HepG2 (cell line): ENCODE results near the gene DNAJC30. TPM values are rescaled to one million over a fixed set of nuclear protein-coding genes. Genes with fewer than 3 reads are reported as not detected.

Experiments used
- ATAC-seq: fragments of 200-7000 bp; cut with Tn5 transposase; 3 replicates; pipeline ENCODE4 v1.9.1; 2020; ENCODE audit warnings: mild to moderate bottlenecking, moderate library complexity
- Bru-seq: library from RNA; stranded (reverse); fragments of 400-500 nt; gene quantifications from one replicate; lab custom pipeline; 2021; lab: Mats Ljungman, UMichigan
- BruChase-seq, 2 experiments: library from RNA; stranded (reverse); fragments of 400-500 nt; gene quantifications; one replicate each; lab custom pipeline; 2021; lab: Mats Ljungman, UMichigan
- BruUV-seq: library from RNA; stranded (reverse); fragments of 400-500 nt; replicated peaks from 2 replicates; lab custom pipeline; 2021; lab: Mats Ljungman, UMichigan
- CTCF ChIA-PET: fragments of 300-600 bp; formaldehyde crosslinking; extraction: SDS; loops from one replicate; lab custom pipeline; 2021; ENCODE audit warnings: low total read pairs, inconsistent platforms, low intra/inter-chr PET ratio; lab: Yijun Ruan, JAX
- POLR2A ChIA-PET: fragments of 350-600 bp; sonication (Branson Sonifier 250); formaldehyde crosslinking; loops from one replicate; lab custom pipeline; 2020; ENCODE audit warnings: antibody characterized with exemption, inconsistent platforms; lab: Yijun Ruan, JAX
- DNase-seq: peaks from one replicate; pipeline ENCODE4 v3.0.0-alpha.2; 2015; ENCODE audit warnings: low spot score
- FAIRE-seq: peaks from 3 replicates; lab custom pipeline; 2011; peaks lifted over from hg19 to GRCh38; lab: Jason Lieb, UNC
- H2AFZ ChIP-seq: one replicate; pipeline ENCODE4 v1.6.1; 2011; ENCODE audit warnings: low read length, inconsistent platforms
- H3K27ac ChIP-seq: fragments of 300-600 bp; 3 replicates; pipeline ENCODE4 v1.8.0; 2011; ENCODE audit warnings: mixed run types, mild to moderate bottlenecking, mixed read lengths, low read length, inconsistent platforms; ENCODE audit not compliant: insufficient read depth; ENCODE audit errors: extremely low read length
- H3K27me3 ChIP-seq, 2 experiments: fragments of 200-600 bp in 1 of 2; 2 replicates in 1 of 2; 3 replicates in 1 of 2; pipeline versions ENCODE4 v1.6.0 to v1.8.0; 2011; ENCODE audit warnings: low read length in 2 of 2, mild to moderate bottlenecking in 2 of 2, moderate library complexity in 2 of 2, inconsistent platforms in 1 of 2; ENCODE audit not compliant: insufficient read depth in 2 of 2, control insufficient read depth in 1 of 2
- H3K36me3 ChIP-seq, 2 experiments: fragments of 200-600 bp in 1 of 2; replicated peaks in 1 of 2; 2 replicates in 1 of 2; 3 replicates in 1 of 2; pipeline versions ENCODE4 v1.5.1 to v1.8.0; 2011; ENCODE audit warnings: low read length in 2 of 2, inconsistent platforms in 1 of 2; ENCODE audit not compliant: insufficient read depth in 2 of 2, control insufficient read depth in 1 of 2
- H3K4me1 ChIP-seq: 2 replicates; pipeline ENCODE4 v1.5.1; 2012; ENCODE audit warnings: low read length, inconsistent platforms; ENCODE audit not compliant: insufficient read depth
- H3K4me2 ChIP-seq: 2 replicates; pipeline ENCODE4 v1.6.0; 2011; ENCODE audit warnings: low read depth, low read length, inconsistent platforms
- H3K4me3 ChIP-seq, 3 experiments: fragments of 200-600 bp in 1 of 3; sonication (generic), shearing (Covaris generic) in 1 of 3; replicated peaks in 1 of 3; 2 replicates each; pipeline ENCODE4 v1.5.1; 2011 to 2016; ENCODE audit warnings: low read length in 3 of 3, inconsistent platforms in 2 of 3, low read depth in 2 of 3, mild to moderate bottlenecking in 2 of 3, control low read depth in 1 of 3, mixed read lengths in 1 of 3; ENCODE audit not compliant: insufficient read depth in 1 of 3
- H3K79me2 ChIP-seq: one replicate; pipeline ENCODE4 v1.6.1; 2011; ENCODE audit warnings: low read length, inconsistent platforms; ENCODE audit not compliant: insufficient read depth
- H3K9ac ChIP-seq: 2 replicates; pipeline ENCODE4 v1.6.0; 2011; ENCODE audit warnings: mild to moderate bottlenecking, low read depth, low read length, inconsistent platforms; ENCODE audit not compliant: insufficient read depth
- H3K9me3 ChIP-seq: 2 replicates; pipeline ENCODE4 v1.5.1; 2012; ENCODE audit warnings: mild to moderate bottlenecking, low read length
- H4K20me1 ChIP-seq: 2 replicates; pipeline ENCODE4 v1.6.0; 2011; ENCODE audit warnings: inconsistent platforms, mild to moderate bottlenecking, low read length, moderate library complexity; ENCODE audit not compliant: insufficient read depth
- HCFC1 ChIP-seq: fragments of 150-350 bp; IDR thresholded peaks from 2 replicates; pipeline ENCODE4 v1.6.1; 2014; ENCODE audit warnings: low read depth, low read length
- HNF4A ChIP-seq: sonication (generic); formaldehyde crosslinking; IDR thresholded peaks from 2 replicates; pipeline ENCODE4 v1.4.0; 2020; ENCODE audit warnings: missing genetic modification reagents
- IKZF1 ChIP-seq: fragments of 450-650 bp; IDR thresholded peaks from 2 replicates; pipeline ENCODE4 v1.7.1; 2016
- KMT2B ChIP-seq: IDR thresholded peaks from 2 replicates; pipeline ENCODE4 v1.6.1; 2016; ENCODE audit warnings: missing genetic modification reagents, missing compliant biosample characterization
- MBD4 ChIP-seq: IDR thresholded peaks from 2 replicates; pipeline ENCODE4 v1.6.1; 2012; ENCODE audit warnings: low read length, inconsistent platforms, borderline replicate concordance
- SATB2 ChIP-seq: sonication (generic); formaldehyde crosslinking; IDR thresholded peaks from 2 replicates; pipeline ENCODE4 v1.5.0; 2020; ENCODE audit warnings: missing genetic modification reagents
- SIN3B ChIP-seq: fragments of 150-350 bp; IDR thresholded peaks from 2 replicates; pipeline ENCODE4 v1.6.1; 2014; ENCODE audit warnings: low read length
- ZFAT ChIP-seq: sonication (generic); formaldehyde crosslinking; conservative IDR thresholded peaks from 2 replicates; pipeline ENCODE4 v1.8.1; 2023; ENCODE audit warnings: missing genetic modification reagents, inconsistent platforms
- ZNF282 ChIP-seq: fragments of 450-650 bp; IDR thresholded peaks from 2 replicates; pipeline ENCODE4 v1.6.1; 2018; ENCODE audit not compliant: partially characterized antibody
- ZNF543 ChIP-seq: sonication (generic); formaldehyde crosslinking; IDR thresholded peaks from 2 replicates; pipeline ENCODE4 v1.4.0; 2020; ENCODE audit warnings: mild to moderate bottlenecking, missing genetic modification reagents
- ZNF563 ChIP-seq: sonication (generic); formaldehyde crosslinking; IDR thresholded peaks from 2 replicates; pipeline ENCODE4 v1.8.0; 2022; ENCODE audit warnings: mild to moderate bottlenecking, moderate library complexity, missing genetic modification reagents
- WGBS: methylation state at CpG from one replicate; pipeline ENCODE4 v1.1.6; 2017; ENCODE audit warnings: low lambda C conversion rate; 5-methylcytosine and 5-hydroxymethylcytosine counted together
- in situ Hi-C: cut with HindIII; loops from 2 replicates; pipeline ENCODE4 v1.10.0; 2017; ENCODE audit warnings: low pct_unique_long_range_greater_than_20kb; ENCODE audit not compliant: extremely low pct_ligation_motif_present
- intact Hi-C: fragments of 100-400 bp; cut with micrococcal nuclease; formaldehyde crosslinking; loops from one replicate; pipeline ENCODE4 v1.10.0; 2022; ENCODE audit not compliant: unreplicated experiment
- long read RNA-seq, 2 experiments: library from RNA in 1 of 2; library from polyadenylated mRNA in 1 of 2; stranded (forward) in 1 of 2; unstranded in 1 of 2; transcript quantifications; one replicate each; pipeline ENCODE4 v2.0.0, GENCODE V29; 2019 to 2022
- polyA minus RNA-seq, 3 experiments: library from RNA; depleted of rRNA, polyadenylated mRNA; stranded (reverse); fragments of >200 nt; gene quantifications; 2 replicates each; pipeline ENCODE4 v1.2.3, GENCODE V29; 2011; ENCODE audit warnings: low replicate concordance in 1 of 3
- polyA plus RNA-seq, 8 experiments: library from polyadenylated mRNA; depleted of rRNA in 3 of 8; stranded (reverse) in 7 of 8; unstranded in 1 of 8; fragments of >200 nt; fragmentation: Illumina TruSeq in 4 of 8; extraction: Trizol in 4 of 8; gene quantifications; 2 replicates each; pipeline versions ENCODE4 v1.2.1 to v1.2.3, GENCODE V29; 2011 to 2016; ENCODE audit warnings: low read depth in 4 of 8, missing spikeins in 1 of 8, mixed read lengths in 1 of 8; ENCODE audit not compliant: insufficient read depth in 1 of 8
- total RNA-seq, 5 experiments: library from RNA; depleted of rRNA; stranded (reverse); fragments of >200 nt; fragmentation: Illumina TruSeq; extraction: Trizol; gene quantifications; 2 replicates each; pipeline ENCODE4 v1.2.3, GENCODE V29; 2016; ENCODE audit warnings: low read depth in 1 of 5
- TF ChIP-seq, protein P1 (sequence below): sonication (generic); formaldehyde crosslinking; IDR thresholded peaks from 2 replicates; pipeline ENCODE4 v1.5.0; 2020; ENCODE audit warnings: mild to moderate bottlenecking, missing genetic modification reagents
- TF ChIP-seq, protein P2 (sequence below): sonication (generic); formaldehyde crosslinking; IDR thresholded peaks from 2 replicates; pipeline ENCODE4 v1.5.0; 2020; ENCODE audit warnings: mild to moderate bottlenecking, missing genetic modification reagents

Gene DNAJC30
- total RNA-seq (2016; rRNA removed; fragmentation: Illumina TruSeq; extraction: Trizol) (3.0 and 3.3 TPM in 2 replicates), polyA plus RNA-seq (2011; rRNA removed) (3.5 and 3.8 TPM in 2 replicates), polyA minus RNA-seq (2011; rRNA and poly(A)+ RNA removed; ENCODE audit: low replicate concordance) (8.4 and 10.1 TPM in 2 replicates), Bru-seq, nascent RNA (percentile 81 among the genes with signal in this experiment), BruChase-seq, experiment 1, labeled RNA remaining after a 6-hour chase (percentile 60 among the genes with signal in this experiment), BruChase-seq, experiment 2, labeled RNA remaining after a 2-hour chase (percentile 67 among the genes with signal in this experiment)
- 1.3 TPM in 2 replicates for total RNA-seq (2016; cell fraction: cytosol; rRNA removed; fragmentation: Illumina TruSeq; extraction: Trizol; ENCODE audit: low read depth)
- 2.7 and 3.2 TPM in 2 replicates for total RNA-seq (2016; cell fraction: insoluble cytoplasmic fraction; rRNA removed; fragmentation: Illumina TruSeq; extraction: Trizol)
- 2.5 and 2.7 TPM in 2 replicates for total RNA-seq (2016; cell fraction: membrane; rRNA removed; fragmentation: Illumina TruSeq; extraction: Trizol)
- total RNA-seq (2016; cell fraction: nucleus; rRNA removed; fragmentation: Illumina TruSeq; extraction: Trizol): 2.6 and 2.8 TPM in 2 replicates
- 3.7 and 5.6 TPM in 2 replicates for polyA plus RNA-seq (2011; cell fraction: cytosol; rRNA removed)
- polyA plus RNA-seq (2011; cell fraction: nucleus; rRNA removed): 3.5 and 4.4 TPM in 2 replicates
- polyA plus RNA-seq (2012): 2.0 and 4.5 TPM in 2 replicates
- 1.9 and 2.1 TPM in 2 replicates for polyA plus RNA-seq (2016; cell fraction: cytosol; fragmentation: Illumina TruSeq; extraction: Trizol; ENCODE audit: low read depth)
- polyA plus RNA-seq (2016; cell fraction: insoluble cytoplasmic fraction; fragmentation: Illumina TruSeq; extraction: Trizol; ENCODE audit: low read depth): 7.7 and 7.8 TPM in 2 replicates
- polyA plus RNA-seq (2016; cell fraction: membrane; fragmentation: Illumina TruSeq; extraction: Trizol; ENCODE audit: low read depth): 3.1 and 3.6 TPM in 2 replicates
- 5.6 and 6.4 TPM in 2 replicates for polyA plus RNA-seq (2016; cell fraction: nucleus; fragmentation: Illumina TruSeq; extraction: Trizol; ENCODE audit: insufficient read depth, low read depth)
- 2.0 and 3.3 TPM in 2 replicates for polyA minus RNA-seq (2011; cell fraction: cytosol; rRNA and poly(A)+ RNA removed)
- 7.7 and 9.3 TPM in 2 replicates for polyA minus RNA-seq (2011; cell fraction: nucleus; rRNA and poly(A)+ RNA removed)
- long read RNA-seq, experiment 1, transcript DNAJC30-201 (1 exons, 2,485 nt): major isoform, 33 of 33 reads
- long read RNA-seq, experiment 1, partial matches to known transcripts: 0 of 33 reads
- long read RNA-seq, experiment 1, other reads (novel, unspliced or antisense): 0 of 33 reads
- long read RNA-seq, experiment 2, transcript DNAJC30-201 (1 exons, 2,485 nt): major isoform, 51 of 51 reads
- long read RNA-seq, experiment 2, partial matches to known transcripts: 0 of 51 reads
- long read RNA-seq, experiment 2, other reads (novel, unspliced or antisense): 0 of 51 reads

DNA sequence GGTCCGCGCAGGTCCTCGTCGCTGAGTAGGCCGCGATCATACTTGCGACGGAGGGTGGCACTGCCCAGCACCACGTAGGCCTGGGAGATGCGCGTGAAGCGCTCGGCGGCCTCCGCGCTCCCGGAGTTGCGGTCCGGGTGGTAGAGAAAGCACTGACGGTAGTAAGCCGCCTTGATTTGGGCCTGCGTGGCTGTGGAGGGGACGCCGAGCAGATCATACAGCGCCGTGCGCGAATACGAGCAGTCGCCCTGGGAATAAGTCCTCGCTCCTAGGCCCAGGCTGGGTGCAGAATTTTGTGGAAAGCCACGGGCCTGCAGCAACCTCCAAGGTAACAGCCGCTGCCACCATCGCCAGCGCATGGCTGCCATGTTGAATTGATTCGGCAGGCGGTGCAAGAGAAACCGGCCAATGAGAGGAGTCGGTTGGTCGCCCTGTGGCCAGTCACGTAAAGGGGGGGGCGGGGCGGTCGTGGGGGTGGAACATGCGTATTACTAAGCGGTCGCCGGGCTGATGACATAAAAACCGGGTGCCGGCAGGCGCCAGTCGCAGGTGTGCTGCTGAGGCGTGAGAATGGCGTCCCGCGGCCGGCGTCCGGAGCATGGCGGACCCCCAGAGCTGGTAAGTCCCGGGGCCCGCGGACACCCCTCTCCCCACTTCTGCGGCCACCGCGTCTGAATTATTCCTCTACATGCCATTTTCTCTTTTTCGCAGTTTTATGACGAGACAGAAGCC lies at the start of gene DNAJC30, which contains the start of gene BUD23:
Gene DNAJC30 (minus strand): TSS at position 398 of the 732 bp plus-strand sequence. CDS start 30 bp downstream, at position 368.
Gene BUD23 (plus strand): TSS at position 542 of the 732 bp plus-strand sequence. CDS start 29 bp downstream, at position 571.
- H3K27ac ChIP-seq: peak within 1 kb of the TSS; percentile 75
- WGBS: 0% methylated on average over 14 of the region's 68 CpGs
- H4K20me1 ChIP-seq: no peaks in the 10 kb centered on the region
- H2AFZ ChIP-seq: no peak within 1 kb of the TSS
- CTCF ChIA-PET: no interaction called here
- DNase-seq: peak; percentile 91
- H3K36me3 ChIP-seq: peaks cover 7 to 22% of the 10 kb centered on the region in 2 experiments
- intact Hi-C loops: loop anchor here (2.0 to 5.0 kb wide), 2 partner anchors 16 to 34 kb away; partner anchors contain the start of genes STX1A and VPS37D
- in situ Hi-C loops: no loop called here
- peak; percentile 68 for FAIRE-seq
- H3K27me3 ChIP-seq: no peaks in the 10 kb centered on the region; a peak in 1 of 5 replicates
- peak; percentile 92 for ATAC-seq
- peak within 1 kb of the TSS; percentile 86 for H3K9ac ChIP-seq
- H3K4me2 ChIP-seq: peak within 1 kb of the TSS; percentile 80
- no TSS peak for BruUV-seq
- H3K79me2 ChIP-seq: peaks cover 52% of the 10 kb centered on the region
- peaks cover 40% of the 10 kb centered on the region for H3K4me1 ChIP-seq
- POLR2A ChIA-PET: interaction anchor here (1.0 to 1.6 kb wide), 5 partner anchors 14 to 60 kb away, joined by 3 to 9 read pairs (median 4); partner anchors contain the start of gene MLXIPL
- peak within 1 kb of the TSS; percentile 91 to 94 (median 92) for H3K4me3 ChIP-seq
- H3K9me3 ChIP-seq: no peaks in the 10 kb centered on the region
- TF ChIP-seq SIN3B (peak; percentile 90), HNF4A (CRISPR knock-in tag) (no peak), ZNF563 (CRISPR knock-in tag) (0 out of 2 replicates have a peak, but pooled peaks have one; percentile 19), MBD4 (no peak), ZNF282 (no peak), IKZF1 (no peak), KMT2B (CRISPR knock-in tag) (peak; percentile 75; the same call in 1 of the 2 replicates), SATB2 (CRISPR knock-in tag) (0 out of 2 replicates have a peak, but pooled peaks have one; percentile 65), HCFC1 (peak; percentile 56; the same call in 1 of the 2 replicates), ZFAT (CRISPR knock-in tag) (no peak), ZNF543 (CRISPR knock-in tag) (peak; percentile 41; the same call in 1 of the 2 replicates)
- TF ChIP-seq, protein P1, sequence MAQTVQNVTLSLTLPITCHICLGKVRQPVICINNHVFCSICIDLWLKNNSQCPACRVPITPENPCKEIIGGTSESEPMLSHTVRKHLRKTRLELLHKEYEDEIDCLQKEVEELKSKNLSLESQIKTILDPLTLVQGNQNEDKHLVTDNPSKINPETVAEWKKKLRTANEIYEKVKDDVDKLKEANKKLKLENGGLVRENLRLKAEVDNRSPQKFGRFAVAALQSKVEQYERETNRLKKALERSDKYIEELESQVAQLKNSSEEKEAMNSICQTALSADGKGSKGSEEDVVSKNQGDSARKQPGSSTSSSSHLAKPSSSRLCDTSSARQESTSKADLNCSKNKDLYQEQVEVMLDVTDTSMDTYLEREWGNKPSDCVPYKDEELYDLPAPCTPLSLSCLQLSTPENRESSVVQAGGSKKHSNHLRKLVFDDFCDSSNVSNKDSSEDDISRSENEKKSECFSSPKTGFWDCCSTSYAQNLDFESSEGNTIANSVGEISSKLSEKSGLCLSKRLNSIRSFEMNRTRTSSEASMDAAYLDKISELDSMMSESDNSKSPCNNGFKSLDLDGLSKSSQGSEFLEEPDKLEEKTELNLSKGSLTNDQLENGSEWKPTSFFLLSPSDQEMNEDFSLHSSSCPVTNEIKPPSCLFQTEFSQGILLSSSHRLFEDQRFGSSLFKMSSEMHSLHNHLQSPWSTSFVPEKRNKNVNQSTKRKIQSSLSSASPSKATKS (CRISPR knock-in tag): no peak
- TF ChIP-seq, protein P2, sequence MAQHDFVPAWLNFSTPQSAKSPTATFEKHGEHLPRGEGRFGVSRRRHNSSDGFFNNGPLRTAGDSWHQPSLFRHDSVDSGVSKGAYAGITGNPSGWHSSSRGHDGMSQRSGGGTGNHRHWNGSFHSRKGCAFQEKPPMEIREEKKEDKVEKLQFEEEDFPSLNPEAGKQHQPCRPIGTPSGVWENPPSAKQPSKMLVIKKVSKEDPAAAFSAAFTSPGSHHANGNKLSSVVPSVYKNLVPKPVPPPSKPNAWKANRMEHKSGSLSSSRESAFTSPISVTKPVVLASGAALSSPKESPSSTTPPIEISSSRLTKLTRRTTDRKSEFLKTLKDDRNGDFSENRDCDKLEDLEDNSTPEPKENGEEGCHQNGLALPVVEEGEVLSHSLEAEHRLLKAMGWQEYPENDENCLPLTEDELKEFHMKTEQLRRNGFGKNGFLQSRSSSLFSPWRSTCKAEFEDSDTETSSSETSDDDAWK: no peak
